GM18498 (cell line): Measurements from ENCODE around the gene PCNX2.
"Not testable (repeated sequence)": the region's sequence is repeated elsewhere in the genome, so short reads cannot be mapped to it uniquely, and the experiment has no call there.

Experiments
- ATAC-seq: cut with Tn5 transposase; IDR thresholded peaks from one replicate; pipeline ENCODE4 v1.9.1; 2021; ENCODE audit warnings: mild to moderate bottlenecking, moderate library complexity; ENCODE audit not compliant: unreplicated experiment

Gene PCNX2

DNA sequence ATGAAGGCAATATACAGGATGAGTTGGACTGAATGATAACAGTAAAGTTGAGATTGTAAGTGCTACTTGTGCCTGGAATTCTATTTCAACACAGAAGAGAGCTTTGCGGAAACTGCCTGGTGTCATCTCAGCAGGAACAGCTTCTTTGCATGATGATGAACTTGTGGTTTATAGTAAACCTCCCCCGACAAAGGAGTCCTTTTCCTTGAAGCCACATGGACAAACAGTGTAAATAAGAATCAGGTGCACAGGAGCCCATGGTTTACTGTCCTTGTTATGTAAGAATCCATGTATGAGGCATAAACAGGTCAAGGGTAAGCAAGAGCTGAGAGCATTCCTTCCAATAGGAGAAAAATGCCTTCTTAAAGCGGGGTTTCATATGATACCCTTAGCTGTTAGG is 66.2 kb downstream of the PCNX2 start:
- no peak for ATAC-seq

DNA sequence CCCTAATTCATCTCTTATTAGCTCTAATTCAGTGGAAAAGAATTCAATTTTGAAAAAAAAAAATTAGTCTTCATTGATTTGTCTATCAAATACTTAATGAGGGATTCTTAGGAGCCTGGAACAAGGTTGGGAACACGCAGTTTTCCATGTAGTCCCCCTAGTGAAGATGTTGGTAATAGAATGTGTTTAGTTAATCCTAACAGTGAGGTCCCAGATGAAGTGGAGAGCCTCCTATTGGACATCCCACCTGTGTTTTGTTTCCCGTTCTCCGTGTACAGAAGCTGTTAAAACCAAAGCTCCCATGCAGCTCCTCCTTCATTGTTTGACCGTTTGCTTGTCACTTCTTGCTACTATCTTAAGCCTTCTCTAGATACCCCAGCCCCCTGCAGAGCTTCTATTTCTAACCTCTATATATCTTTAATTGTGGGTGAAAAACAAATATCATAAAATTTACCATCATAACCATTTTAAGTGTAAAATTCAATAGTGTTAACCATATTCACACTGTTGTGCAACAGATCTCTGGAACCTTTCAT is 67.5 kb downstream of the PCNX2 start:
- ATAC-seq, result no peak

DNA sequence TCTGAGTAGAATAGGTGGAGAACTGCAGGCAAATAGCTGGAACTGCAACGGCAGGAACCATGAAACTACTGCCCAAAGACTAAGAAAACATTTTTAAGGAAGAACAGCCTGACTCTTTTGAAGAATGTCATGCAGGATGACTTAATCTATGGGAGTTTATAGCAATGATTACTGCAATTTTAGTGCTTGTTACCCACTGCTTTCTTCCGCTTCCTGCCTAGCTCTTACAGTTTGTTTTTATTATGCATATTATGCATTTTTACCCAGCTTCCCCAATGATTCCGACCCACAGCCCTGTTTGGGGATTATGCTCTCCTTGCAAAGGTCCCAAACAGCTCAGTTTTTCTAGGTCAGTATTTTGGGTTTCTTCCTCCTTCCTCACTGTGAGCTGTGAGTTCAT is 71.2 kb downstream of the PCNX2 start:
- ATAC-seq, result no peak

DNA sequence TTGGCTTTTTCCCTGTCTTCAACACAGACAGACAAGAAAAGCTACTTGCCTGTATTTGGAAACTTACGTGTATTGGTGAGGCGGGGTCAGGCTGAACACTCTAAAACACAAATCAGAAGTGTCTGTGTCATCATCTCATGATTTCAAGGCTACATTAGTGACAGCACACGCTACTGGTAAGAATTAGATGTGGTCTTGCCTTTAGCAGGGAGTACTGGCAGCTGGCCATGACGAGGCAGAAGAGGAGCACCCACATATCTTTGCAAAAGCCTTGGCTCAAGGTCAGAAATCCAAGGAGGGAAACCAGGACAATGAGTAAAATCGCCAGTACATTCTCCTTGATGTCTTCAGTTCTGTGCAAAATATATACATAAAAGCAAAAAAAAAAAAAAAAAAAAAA is 77.7 kb downstream of the PCNX2 start:
- ATAC-seq, result no peak

DNA sequence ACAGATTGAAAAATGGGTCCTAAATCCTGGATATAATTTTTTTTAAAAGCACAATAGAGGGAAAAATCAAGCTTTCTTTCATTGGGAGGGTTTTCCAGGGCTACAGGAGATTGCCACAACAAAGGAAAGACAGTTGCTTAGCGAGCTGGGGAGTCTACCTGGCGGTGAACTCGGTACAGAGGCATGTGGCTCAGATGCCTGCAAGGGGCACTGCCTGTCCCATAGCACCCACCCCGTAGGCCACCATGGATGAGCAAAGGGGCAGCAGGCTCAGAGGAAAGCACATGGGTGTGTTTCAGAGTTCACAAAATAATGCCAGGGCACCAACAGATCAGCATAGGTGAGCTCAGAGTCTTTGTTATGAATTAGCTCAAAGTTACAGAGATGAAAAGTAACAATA is 79.5 kb downstream of the PCNX2 start:
- no peak for ATAC-seq

DNA sequence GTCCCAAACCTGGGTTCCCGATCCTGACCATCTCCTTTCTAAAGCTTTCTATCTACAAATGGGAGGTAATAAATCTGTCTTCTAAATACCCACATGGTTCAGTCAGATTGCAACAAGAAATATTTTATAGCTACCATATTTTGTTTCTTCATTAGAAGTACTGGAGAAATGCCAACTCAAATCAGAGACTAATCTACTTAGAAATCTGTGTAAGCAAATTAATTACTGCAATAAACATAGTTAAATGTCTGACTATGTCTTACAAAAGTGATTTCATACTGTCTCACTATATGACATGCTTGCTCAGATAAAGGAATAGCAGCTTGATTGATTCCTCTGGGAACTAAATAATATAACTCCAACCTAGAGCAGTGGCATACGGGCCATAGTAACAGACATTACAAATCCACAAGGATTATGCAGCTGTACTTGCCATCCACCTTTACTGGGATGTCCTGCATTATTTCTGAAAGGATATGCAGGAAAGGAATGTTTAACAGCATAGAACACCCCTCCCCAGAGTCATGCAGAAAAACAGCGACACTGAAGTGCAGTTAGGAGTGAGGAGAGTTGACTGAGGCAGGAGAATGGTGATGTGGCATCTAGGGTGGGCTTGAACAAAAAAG is 80.3 kb downstream of the PCNX2 start:
- no peak for ATAC-seq

DNA sequence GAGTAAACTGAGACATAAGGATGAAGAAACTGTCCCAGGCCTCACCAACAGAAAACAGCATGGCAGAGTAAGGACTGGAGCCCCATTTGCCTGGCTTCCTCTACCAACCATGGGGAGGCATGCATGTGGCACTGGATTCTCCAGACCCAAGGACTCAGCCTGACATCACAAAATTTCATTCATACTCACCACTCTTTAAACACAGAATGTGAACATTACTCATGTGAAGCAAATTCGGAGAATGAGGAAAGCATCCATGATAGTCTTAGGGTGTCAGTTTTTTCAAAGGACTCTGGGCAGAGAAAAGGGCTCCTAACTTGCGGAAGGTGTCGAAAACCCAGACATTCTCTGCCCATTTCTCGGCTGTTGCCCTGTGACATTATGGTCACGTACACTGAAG is 83.9 kb downstream of the PCNX2 start:
- no peak for ATAC-seq

DNA sequence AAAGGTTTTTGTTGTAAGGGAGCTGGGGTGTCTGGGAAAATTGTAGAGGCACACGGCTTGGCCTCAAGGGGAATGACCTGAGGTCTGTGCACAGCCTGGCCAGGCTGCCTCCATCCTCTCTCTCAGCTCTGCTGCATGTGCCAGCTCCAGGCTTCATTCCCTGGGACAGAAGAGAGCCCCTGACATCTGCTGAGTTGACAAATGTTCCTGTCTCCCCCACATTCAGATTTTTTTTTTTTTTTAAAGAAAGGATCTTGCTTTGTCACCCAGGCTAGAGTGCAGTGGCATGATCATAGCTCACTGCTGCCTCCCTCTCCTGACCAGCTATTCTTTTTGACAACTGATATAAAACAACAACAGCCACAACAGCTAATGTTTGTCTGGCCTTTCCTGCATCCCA is 84.4 kb downstream of the PCNX2 start:
- ATAC-seq, result no peak

DNA sequence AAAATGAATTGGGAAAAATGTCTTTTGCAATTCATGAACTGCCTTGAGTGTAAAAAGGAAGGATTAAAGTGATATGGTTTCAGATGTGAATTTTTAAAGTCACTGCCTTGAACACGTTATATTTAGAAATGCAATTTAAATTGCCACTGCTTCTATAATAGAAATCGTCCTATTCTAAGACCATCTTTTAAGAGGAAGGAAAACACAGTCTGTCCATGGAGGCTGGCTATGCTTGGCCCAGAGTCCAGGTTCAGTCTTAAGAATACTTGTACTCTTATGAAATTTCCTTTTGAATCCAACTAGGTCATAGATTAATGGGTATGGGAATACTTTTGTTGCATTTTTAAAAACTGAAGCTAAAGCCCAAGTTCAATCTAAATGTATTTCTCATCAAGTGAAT is 86.0 kb downstream of the PCNX2 start:
- ATAC-seq, result no peak

DNA sequence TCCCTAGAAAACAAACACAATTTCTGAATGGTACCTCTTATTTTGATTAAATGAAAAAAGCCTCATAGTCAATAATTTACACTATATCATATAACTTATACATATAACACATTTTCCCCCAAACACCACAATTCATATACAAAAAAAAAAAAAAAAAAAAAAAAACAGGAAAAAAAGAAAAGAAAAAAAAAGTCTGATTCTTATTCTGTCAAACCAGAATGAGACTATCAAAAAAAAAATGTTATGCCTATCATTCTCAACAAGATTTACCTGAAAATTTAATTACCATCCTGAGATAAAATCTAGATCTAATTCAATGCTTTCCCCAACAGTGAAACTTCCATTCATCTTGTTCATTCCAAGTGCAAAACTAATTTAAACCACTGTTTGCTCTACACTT is 86.8 kb downstream of the PCNX2 start:
- no peak for ATAC-seq

DNA sequence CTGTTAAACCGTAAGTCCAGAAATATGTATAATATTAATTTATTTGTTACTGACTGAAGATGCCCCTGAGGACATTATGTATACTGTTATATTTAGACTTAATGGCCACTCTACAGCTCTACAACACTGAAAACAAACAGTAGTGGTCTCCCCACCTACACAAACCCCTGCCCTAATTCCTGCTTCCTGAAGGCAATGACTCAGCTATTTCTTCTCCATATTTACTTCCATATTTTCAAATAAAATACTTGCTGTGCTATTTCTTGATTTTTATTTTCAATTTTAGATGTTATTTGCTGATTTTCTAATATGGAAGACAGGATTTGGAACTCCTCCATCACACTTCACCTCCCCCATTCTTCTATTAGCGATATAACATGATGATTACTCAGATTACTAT is 97.6 kb downstream of the PCNX2 start:
- ATAC-seq, result no peak

DNA sequence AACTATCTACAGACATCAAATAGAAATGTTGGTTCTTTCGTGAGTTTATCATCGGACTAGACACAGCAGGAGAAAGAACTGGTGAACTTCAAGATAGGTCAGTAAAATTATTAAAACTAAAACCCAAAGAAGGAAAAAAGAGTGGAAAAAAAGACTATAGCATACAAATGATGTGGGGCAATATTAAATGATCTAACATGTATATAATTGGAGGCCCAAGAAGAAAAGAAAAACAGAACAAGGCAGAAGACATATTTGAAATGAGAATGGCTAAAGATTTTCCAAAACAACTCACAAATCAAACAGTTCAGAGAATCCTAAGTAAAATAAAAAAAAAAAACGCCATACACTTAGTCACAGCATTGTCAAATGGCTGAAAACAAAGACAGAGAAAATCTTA is 101.8 kb downstream of the PCNX2 start:
- no peak for ATAC-seq

DNA sequence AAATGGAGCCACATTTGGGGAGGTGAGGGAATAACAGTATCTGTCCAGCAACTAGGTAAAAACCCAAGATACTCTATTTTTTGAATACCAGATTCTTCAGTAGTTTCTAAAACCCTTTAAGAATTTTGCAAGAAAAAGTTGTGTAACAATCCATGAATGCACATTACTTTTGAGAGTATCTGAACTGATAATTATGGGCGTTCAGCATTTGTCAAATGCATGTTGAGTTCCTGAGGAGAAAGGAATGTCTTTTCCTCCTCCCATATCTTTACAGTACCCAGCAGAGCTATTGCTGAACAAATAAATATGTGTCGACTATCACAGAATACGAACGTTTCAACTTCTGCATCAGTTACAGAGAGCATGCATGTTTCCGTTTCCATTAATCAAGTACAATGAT is 104.5 kb downstream of the PCNX2 start:
- no peak for ATAC-seq

DNA sequence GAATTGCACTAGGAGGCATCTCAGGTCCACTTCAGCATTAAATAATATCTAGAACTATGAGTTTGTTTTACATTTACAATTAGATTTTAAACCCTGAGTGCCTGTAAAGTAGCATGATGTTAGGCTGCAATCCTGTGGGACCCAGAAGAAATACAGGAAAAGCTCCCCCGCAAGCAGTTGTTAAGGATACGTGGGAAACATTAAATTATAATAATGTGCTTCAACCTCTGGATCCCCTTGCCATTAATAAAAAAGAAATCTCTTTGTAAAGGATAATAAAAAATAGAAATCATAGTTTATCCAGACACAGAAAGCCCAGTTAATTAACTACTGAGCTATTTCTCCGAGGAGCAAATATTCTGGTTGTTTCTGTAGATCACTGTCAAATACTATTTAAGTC is 106.0 kb downstream of the PCNX2 start:
- no peak for ATAC-seq

DNA sequence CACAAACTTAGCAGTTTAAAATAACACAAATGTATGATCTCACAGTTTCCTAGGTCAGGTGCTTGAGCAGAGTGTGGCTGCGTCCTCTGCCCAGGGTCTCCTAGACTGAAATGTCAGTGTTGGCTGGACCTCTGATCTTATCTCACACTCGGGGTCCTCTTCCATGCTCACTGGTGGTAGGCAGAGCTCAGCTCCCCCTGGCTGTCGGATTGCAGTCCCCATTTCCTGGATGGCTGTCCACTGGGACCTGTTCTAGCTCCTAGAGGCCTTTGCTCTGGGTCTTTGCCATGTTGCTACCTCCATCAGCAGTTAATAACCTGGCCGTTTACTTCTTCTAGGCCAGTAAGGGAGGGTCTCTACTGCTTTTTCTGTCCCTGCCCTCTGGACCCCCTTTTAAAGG is 107.5 kb downstream of the PCNX2 start:
- no peak for ATAC-seq

DNA sequence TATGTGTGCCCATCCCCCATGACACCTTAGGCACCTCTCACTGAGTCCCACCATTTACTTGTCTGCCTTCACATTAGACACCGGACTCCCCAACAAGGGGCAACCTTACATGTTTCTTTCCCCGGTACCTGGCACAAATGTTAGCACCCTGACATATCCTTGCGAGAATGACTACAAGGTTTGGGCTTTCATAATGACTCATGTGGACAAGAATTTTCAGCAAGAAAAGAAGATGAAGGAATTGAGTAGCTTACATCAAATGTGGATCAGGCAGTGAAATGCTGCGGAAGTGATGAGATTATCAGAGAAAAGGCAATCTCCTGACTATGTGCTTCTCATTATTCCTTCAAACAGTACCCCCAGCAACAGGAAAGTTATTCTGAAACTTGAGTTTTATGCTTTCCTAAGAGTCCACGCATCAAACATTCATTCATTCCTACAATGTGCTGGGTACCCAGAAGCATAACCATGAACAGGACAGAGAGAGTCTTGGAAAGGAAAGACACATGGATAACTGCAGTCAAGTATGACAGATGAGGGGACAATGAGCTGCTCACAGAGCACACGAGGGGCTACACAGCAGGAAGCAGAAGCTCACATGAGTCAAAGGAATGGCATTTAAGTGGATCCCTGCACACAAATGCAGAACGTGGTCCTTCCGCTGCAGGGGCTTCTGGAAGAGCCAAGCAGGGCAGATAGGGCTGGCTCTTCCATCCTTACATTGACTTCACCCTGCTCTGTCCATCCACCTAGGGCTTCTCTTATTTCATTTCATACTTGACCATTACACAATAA is 112.1 kb downstream of the PCNX2 start:
- ATAC-seq, result no peak

DNA sequence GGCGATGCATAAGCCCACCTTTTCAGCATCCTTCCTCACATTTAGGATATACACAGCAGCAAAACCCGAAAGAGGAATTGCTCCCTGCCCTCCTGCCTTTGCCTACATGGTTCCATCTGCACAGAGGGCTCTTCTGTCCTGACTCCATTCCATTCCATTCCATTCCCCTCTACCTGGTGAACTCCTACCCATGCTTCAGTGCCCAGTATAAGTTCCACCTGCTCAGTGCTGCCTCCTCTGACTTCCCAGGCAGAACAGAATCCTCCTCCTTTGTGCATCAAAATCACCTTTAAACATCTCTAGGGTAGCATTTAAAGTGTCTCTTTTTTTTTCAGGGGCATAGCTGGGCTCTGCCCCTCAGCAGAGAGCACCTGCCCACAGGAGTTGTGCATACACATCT is 112.9 kb downstream of the PCNX2 start:
- no peak for ATAC-seq

DNA sequence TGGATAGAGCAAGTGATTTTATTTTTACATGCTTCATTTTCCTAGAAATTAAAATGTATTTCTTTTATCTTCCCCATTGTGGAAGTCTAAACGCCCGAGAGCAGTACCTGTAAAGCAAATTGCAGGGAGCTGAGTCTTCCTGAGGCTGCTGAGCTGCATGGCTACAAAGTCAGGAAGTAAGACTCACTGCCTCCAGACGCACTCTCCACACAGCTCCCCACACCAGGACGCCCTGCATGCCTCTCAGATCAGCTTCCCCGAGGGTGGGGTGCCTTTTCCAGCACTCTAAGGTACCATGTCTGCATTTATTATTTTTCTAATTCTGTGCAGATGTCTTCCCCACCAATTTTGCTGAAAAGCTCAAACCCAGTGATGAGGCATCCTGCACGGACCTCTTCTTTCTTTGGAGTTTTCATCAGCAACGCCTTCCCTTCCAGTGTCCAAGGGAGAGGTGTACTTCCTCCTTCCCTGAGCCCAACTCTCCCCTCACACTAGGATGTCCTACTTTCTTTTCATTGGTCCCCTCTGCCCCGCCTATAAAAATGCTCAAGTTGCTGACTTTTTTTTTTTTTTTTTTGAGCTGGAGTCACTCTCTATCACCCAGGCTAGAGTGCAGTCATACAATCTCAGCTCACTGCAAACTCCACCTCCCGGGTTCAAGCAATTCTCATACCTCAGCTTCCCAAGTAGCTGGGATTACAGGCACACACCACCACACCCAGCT is 114.7 kb downstream of the PCNX2 start:
- no peak for ATAC-seq

DNA sequence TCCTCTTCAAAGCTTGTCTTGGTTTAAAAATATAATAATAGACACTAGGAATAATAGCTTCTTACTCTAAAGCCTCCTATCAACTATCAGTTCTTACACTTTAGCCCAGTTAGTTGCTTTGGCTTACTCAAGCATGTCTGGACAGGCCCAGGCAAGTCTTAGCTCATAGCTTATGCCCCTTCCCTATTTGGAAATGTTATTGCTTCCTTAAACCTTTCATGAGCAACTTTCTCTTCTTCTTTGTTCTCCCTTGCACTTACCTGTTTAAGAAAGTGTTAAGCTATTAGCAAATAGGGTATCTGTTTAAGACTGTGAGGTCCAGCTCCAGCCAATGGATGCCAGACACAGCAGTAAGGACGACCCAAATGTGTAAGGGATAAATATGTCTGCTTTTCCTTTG is 115.9 kb downstream of the PCNX2 start:
- not testable (repeated sequence) for ATAC-seq

DNA sequence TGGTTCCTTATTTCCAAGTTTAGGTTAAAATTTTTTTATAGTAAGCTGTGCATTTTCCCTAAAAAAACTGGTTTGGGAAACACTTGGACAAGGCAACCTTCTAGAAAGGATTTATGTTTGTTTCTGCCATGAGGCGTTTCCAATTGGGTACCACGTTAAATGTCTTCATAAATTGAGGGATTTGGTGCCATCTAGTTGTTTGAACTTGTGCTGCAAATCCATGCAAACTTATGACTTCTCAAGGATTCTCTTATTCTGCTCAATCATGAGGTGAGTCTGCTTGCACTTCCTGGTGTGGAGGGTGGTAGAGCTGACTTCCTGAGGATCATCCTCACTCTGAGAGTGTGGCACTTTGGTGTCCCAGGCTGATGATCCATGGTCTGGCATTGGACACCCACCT is 123.3 kb downstream of the PCNX2 start:
- no peak for ATAC-seq

DNA sequence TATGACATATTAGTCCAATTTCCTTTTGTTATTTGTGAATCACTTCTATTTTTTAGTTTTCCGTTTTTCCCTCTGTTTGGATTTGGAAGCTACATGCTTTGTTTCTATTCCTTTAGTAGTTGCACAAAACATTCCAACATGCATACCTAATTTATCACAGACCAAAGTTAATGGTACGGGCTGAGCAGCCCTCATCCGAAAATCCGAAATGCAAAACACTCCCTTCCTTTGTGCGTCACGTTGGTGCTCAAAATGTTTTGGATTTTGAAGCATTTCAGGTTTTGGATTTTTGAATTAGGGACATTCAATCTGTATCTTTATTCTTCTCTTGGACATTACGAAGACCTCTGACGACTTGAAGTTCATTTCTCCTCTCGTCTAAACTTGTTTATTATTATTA is 124.8 kb downstream of the PCNX2 start:
- no peak for ATAC-seq

DNA sequence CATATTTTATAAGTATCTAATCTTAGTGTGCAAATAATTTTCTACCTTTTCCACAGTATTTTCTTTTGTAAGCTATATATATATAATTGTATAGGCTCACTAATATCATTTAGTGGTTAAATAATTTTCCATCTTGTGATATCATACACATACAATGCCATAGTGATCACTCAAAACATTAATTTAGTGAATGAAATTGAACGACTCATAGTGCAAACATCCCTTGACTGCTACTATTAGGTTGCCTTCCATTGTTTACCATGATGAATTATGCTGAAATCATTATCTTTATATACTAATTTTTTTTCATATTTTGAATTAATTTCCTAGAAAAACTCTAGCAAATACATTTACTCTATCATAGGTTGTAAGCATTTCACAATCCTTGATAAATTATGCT is 127.1 kb downstream of the PCNX2 start:
- ATAC-seq, result no peak
